Measurements from ENCODE around the gene RRP8. TPM values are rescaled to one million over a fixed set of nuclear protein-coding genes. Genes with fewer than 3 reads are reported as not detected.

The RRP8 gene
- total and polyA plus RNA-seq, 10 of the 15 experiments (the other 5 are each of a cell fraction or from before 2014, with no cell fraction given) = 4.7 to 51.2 (median 23.9) TPM

GRCh38 chr11:6559369-6559768, 44.0 kb downstream of the RRP8 start:
- FAIRE-seq (no peak), DNase-seq (ENCODE audit: low read depth, low spot score) (no peak), ATAC-seq (no peak)
- 92% methylated on average over 1 of the region's 1 CpG for WGBS (ENCODE audit: insufficient coverage, insufficient replicate concordance, low lambda C conversion rate, missing lambda C conversion rate)
- POLR2A ChIA-PET = no interaction called here
- TF ChIP-seq EGR1 (IDR thresholded peaks at IDR 0.05; ENCODE audit: borderline replicate concordance in 1 of 2, low read depth in 2 of 2, low read length in 2 of 2) = no peak
- TF ChIP-seq MLLT1 (IDR thresholded peaks at IDR 0.05) = no peak
- TF ChIP-seq EED (IDR thresholded peaks at IDR 0.05; ENCODE audit: low read depth) = no peak
- no peak for TF ChIP-seq IRF4 (IDR thresholded peaks at IDR 0.05; ENCODE audit: low read depth, low read length)
- TF ChIP-seq MAX (IDR thresholded peaks at IDR 0.05; ENCODE audit: low read depth, low read length) = no peak
- no peak for TF ChIP-seq CEBPB (IDR thresholded peaks at IDR 0.05; ENCODE audit: borderline replicate concordance in 1 of 2, low read depth in 2 of 2, low read length in 2 of 2)
- TF ChIP-seq SREBF1 (IDR thresholded peaks at IDR 0.05; ENCODE audit: low read length) = no peak
- no peak for TF ChIP-seq ZNF622 (IDR thresholded peaks at IDR 0.05)
- TF ChIP-seq FOXK2 (IDR thresholded peaks at IDR 0.05) = no peak
- TF ChIP-seq MTA3 (IDR thresholded peaks at IDR 0.05; ENCODE audit: borderline replicate concordance, low read length) = no peak
- TF ChIP-seq GATAD2B (conservative IDR thresholded peaks at IDR 0.05; ENCODE audit: low read depth) = no peak
- TF ChIP-seq, protein P1, sequence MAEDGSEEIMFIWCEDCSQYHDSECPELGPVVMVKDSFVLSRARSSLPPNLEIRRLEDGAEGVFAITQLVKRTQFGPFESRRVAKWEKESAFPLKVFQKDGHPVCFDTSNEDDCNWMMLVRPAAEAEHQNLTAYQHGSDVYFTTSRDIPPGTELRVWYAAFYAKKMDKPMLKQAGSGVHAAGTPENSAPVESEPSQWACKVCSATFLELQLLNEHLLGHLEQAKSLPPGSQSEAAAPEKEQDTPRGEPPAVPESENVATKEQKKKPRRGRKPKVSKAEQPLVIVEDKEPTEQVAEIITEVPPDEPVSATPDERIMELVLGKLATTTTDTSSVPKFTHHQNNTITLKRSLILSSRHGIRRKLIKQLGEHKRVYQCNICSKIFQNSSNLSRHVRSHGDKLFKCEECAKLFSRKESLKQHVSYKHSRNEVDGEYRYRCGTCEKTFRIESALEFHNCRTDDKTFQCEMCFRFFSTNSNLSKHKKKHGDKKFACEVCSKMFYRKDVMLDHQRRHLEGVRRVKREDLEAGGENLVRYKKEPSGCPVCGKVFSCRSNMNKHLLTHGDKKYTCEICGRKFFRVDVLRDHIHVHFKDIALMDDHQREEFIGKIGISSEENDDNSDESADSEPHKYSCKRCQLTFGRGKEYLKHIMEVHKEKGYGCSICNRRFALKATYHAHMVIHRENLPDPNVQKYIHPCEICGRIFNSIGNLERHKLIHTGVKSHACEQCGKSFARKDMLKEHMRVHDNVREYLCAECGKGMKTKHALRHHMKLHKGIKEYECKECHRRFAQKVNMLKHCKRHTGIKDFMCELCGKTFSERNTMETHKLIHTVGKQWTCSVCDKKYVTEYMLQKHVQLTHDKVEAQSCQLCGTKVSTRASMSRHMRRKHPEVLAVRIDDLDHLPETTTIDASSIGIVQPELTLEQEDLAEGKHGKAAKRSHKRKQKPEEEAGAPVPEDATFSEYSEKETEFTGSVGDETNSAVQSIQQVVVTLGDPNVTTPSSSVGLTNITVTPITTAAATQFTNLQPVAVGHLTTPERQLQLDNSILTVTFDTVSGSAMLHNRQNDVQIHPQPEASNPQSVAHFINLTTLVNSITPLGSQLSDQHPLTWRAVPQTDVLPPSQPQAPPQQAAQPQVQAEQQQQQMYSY (CRISPR knock-in tag; IDR thresholded peaks at IDR 0.05) = no peak
- TF ChIP-seq ATF7 (IDR thresholded peaks at IDR 0.05; ENCODE audit: low read depth) = no peak
- TF ChIP-seq, protein P2, sequence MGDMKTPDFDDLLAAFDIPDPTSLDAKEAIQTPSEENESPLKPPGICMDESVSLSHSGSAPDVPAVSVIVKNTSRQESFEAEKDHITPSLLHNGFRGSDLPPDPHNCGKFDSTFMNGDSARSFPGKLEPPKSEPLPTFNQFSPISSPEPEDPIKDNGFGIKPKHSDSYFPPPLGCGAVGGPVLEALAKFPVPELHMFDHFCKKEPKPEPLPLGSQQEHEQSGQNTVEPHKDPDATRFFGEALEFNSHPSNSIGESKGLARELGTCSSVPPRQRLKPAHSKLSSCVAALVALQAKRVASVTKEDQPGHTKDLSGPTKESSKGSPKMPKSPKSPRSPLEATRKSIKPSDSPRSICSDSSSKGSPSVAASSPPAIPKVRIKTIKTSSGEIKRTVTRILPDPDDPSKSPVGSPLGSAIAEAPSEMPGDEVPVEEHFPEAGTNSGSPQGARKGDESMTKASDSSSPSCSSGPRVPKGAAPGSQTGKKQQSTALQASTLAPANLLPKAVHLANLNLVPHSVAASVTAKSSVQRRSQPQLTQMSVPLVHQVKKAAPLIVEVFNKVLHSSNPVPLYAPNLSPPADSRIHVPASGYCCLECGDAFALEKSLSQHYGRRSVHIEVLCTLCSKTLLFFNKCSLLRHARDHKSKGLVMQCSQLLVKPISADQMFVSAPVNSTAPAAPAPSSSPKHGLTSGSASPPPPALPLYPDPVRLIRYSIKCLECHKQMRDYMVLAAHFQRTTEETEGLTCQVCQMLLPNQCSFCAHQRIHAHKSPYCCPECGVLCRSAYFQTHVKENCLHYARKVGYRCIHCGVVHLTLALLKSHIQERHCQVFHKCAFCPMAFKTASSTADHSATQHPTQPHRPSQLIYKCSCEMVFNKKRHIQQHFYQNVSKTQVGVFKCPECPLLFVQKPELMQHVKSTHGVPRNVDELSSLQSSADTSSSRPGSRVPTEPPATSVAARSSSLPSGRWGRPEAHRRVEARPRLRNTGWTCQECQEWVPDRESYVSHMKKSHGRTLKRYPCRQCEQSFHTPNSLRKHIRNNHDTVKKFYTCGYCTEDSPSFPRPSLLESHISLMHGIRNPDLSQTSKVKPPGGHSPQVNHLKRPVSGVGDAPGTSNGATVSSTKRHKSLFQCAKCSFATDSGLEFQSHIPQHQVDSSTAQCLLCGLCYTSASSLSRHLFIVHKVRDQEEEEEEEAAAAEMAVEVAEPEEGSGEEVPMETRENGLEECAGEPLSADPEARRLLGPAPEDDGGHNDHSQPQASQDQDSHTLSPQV (IDR thresholded peaks at IDR 0.05) = no peak
- TF ChIP-seq HDAC6 (IDR thresholded peaks at IDR 0.05; ENCODE audit: unreplicated experiment) = no peak
- no peaks in the 10 kb centered on the region for H3K27me3 ChIP-seq (replicated peaks in 1 of 2; ENCODE audit: control insufficient read depth in 2 of 2, insufficient read depth in 2 of 2, low read length in 1 of 2)
- H3K9ac ChIP-seq (ENCODE audit: control insufficient read depth, insufficient read depth, low read length) = no peak overlapping the region
- CTCF ChIA-PET = interaction anchor here (0.6 to 1.4 kb wide), 2 partner anchors 28 to 53 kb away, joined by 3 to 6 read pairs; no protein-coding TSS in a partner anchor
- SMC1A ChIA-PET (ENCODE audit: uncharacterized antibody, unreplicated experiment) = interaction anchor here (0.8 kb wide), 1 partner anchor 113 kb away, joined by 5 read pairs; no protein-coding TSS in a partner anchor
- no peaks in the 10 kb centered on the region for H3K9me3 ChIP-seq (replicated peaks; ENCODE audit: control insufficient read depth, insufficient read depth, low read length)
- no peaks in the 10 kb centered on the region for H3K4me1 ChIP-seq (ENCODE audit: control insufficient read depth, insufficient read depth, low read length)
- no peak overlapping the region for H3K4me2 ChIP-seq (ENCODE audit: control insufficient read depth, insufficient read depth)
- H3K27ac ChIP-seq (ENCODE audit: control insufficient read depth, insufficient read depth) = no peak overlapping the region
- H2AFZ ChIP-seq (ENCODE audit: control insufficient read depth, low read depth, low read length) = no peak overlapping the region
- RAD21 ChIA-PET (ENCODE audit: unreplicated experiment) = interaction anchor here (1.1 kb wide), 1 partner anchor 26 kb away, joined by 3 read pairs; no protein-coding TSS in a partner anchor
- BruUV-seq (replicated peaks) = no TSS peak
- in situ Hi-C loops (cut with MboI) = no loop called here
- no peaks in the 10 kb centered on the region for H3K79me2 ChIP-seq (ENCODE audit: control insufficient read depth, insufficient read depth, low read length)
- no peaks in the 10 kb centered on the region for H3K36me3 ChIP-seq (ENCODE audit: control insufficient read depth in 2 of 2, insufficient read depth in 2 of 2, low read length in 1 of 2)
- no peaks in the 10 kb centered on the region for H4K20me1 ChIP-seq (ENCODE audit: control insufficient read depth, insufficient read depth)
- intact Hi-C loops (cut with micrococcal nuclease; ENCODE audit: unreplicated experiment) = no loop called here
- no peak overlapping the region for H3K4me3 ChIP-seq

Measured in GM12878 (cell line).